Activated T-helper 17 cell treated with anti-CD3 and anti-CD28 coated beads, Interleukin-2, amount 50 U/mL, for 72 hours (primary cell): ENCODE measurements around the gene CRISP2. TPM values are rescaled to one million over a fixed set of nuclear protein-coding genes. Genes with fewer than 3 reads are reported as not detected.
"Not testable (repeated sequence)": the region's sequence is repeated elsewhere in the genome, so short reads cannot be mapped to it uniquely, and the experiment has no call there.

Experiments used
- ATAC-seq: fragments of 150-1000 bp; cut with Tn5 transposase; replicated peaks from 2 replicates; pipeline ENCODE4 v1.10.0; 2021; ENCODE audit warnings: mild to moderate bottlenecking, moderate library complexity
- H3K27ac Mint-ChIP-seq: one replicate; pipeline ENCODE4 v1.8.0; 2022; ENCODE audit warnings: mixed read lengths
- H3K27me3 Mint-ChIP-seq: one replicate; pipeline ENCODE4 v1.8.0; 2022; ENCODE audit warnings: mixed read lengths
- H3K36me3 Mint-ChIP-seq: one replicate; pipeline ENCODE4 v1.8.0; 2022; ENCODE audit warnings: low read depth, mild to moderate bottlenecking, mixed read lengths
- H3K4me1 Mint-ChIP-seq: one replicate; pipeline ENCODE4 v1.8.0; 2022; ENCODE audit warnings: mixed read lengths
- H3K4me3 Mint-ChIP-seq: one replicate; pipeline ENCODE4 v1.8.0; 2022; ENCODE audit warnings: mild to moderate bottlenecking, mixed read lengths
- H3K9me3 Mint-ChIP-seq: one replicate; pipeline ENCODE4 v1.8.0; 2022; ENCODE audit warnings: mixed read lengths
- total RNA-seq, 2 donors: library from RNA; stranded (reverse); gene quantifications; one replicate each; pipeline ENCODE4 v1.2.3, GENCODE V29; 2022

The CRISP2 gene
- total RNA-seq, 2 donors from 2014 or later = not detected

- Mint-ChIP-seq H3K36me3 (no peaks in the 10 kb centered on the region), H3K9me3 (peaks cover 13% of the 10 kb centered on the region), H3K4me3 (no peak overlapping the region), H3K27ac (no peak overlapping the region), H3K4me1 (no peaks in the 10 kb centered on the region), H3K27me3 (no peaks in the 10 kb centered on the region)
- no peak for ATAC-seq
These were observed 45.2 kb downstream of the CRISP2 start for GRCh38 chr6:49668083-49668511.

- peaks cover 13% of the 10 kb centered on the region for H3K9me3 Mint-ChIP-seq
These were observed 46.2 kb downstream of the CRISP2 start for GRCh38 chr6:49666930-49667757.

DNA sequence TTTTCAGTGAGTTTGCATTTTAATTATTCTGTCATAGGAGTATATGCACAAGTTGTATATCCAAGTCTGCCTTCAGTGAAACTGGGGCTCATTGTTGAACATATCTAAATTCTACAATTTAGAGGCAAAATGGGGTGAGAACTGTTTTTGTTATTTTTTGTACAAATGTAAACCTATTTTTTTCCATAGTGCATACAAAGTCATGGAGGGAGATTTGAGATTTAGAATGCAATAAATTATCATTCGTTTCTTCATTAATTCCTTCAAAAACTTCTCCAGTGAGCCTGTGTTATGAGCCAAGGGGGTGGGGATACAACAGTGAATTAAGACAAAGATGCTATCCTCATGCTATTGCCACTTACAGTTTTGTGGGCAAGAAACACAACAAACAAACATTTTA is 46.9 kb downstream of the CRISP2 start:
- Mint-ChIP-seq H3K9me3 (peaks cover 9% of the 10 kb centered on the region), H3K36me3 (no peaks in the 10 kb centered on the region), H3K4me3 (no peak overlapping the region), H3K27ac (no peak overlapping the region), H3K4me1 (no peaks in the 10 kb centered on the region), H3K27me3 (no peaks in the 10 kb centered on the region)
- ATAC-seq = no peak

More at GRCh38 chr6:49666930-49667757, 46.2 kb downstream of the CRISP2 start:
- ATAC-seq = no peak
- H3K27ac Mint-ChIP-seq = no peak overlapping the region
- H3K27me3 Mint-ChIP-seq = no peaks in the 10 kb centered on the region
- H3K4me3 Mint-ChIP-seq = no peak overlapping the region
- H3K4me1 Mint-ChIP-seq = no peaks in the 10 kb centered on the region
- no peaks in the 10 kb centered on the region for H3K36me3 Mint-ChIP-seq

- no peak overlapping the region for H3K4me3 Mint-ChIP-seq
- H3K36me3 Mint-ChIP-seq = no peaks in the 10 kb centered on the region
- ATAC-seq = no peak
- no peak overlapping the region for H3K27ac Mint-ChIP-seq
- H3K9me3 Mint-ChIP-seq = peaks cover 2% of the 10 kb centered on the region
- no peaks in the 10 kb centered on the region for H3K4me1 Mint-ChIP-seq
- H3K27me3 Mint-ChIP-seq = no peaks in the 10 kb centered on the region
These were observed 48.5 kb downstream of the CRISP2 start for GRCh38 chr6:49664817-49665216.

GRCh38 chr6:49664054-49664453 is 49.3 kb downstream of the CRISP2 start:
- H3K36me3 Mint-ChIP-seq, H3K4me1 Mint-ChIP-seq, ATAC-seq, H3K27me3 Mint-ChIP-seq, H3K27ac Mint-ChIP-seq, H3K4me3 Mint-ChIP-seq, H3K9me3 Mint-ChIP-seq: not testable (repeated sequence)

- H3K4me3 Mint-ChIP-seq = no peak overlapping the region
- no peak for ATAC-seq
- H3K4me1 Mint-ChIP-seq = no peaks in the 10 kb centered on the region
- H3K27ac Mint-ChIP-seq = no peak overlapping the region
- no peaks in the 10 kb centered on the region for H3K36me3 Mint-ChIP-seq
- no peaks in the 10 kb centered on the region for H3K27me3 Mint-ChIP-seq
- H3K9me3 Mint-ChIP-seq = no peaks in the 10 kb centered on the region
These were observed 50.5 kb downstream of the CRISP2 start for GRCh38 chr6:49662892-49663261.

DNA sequence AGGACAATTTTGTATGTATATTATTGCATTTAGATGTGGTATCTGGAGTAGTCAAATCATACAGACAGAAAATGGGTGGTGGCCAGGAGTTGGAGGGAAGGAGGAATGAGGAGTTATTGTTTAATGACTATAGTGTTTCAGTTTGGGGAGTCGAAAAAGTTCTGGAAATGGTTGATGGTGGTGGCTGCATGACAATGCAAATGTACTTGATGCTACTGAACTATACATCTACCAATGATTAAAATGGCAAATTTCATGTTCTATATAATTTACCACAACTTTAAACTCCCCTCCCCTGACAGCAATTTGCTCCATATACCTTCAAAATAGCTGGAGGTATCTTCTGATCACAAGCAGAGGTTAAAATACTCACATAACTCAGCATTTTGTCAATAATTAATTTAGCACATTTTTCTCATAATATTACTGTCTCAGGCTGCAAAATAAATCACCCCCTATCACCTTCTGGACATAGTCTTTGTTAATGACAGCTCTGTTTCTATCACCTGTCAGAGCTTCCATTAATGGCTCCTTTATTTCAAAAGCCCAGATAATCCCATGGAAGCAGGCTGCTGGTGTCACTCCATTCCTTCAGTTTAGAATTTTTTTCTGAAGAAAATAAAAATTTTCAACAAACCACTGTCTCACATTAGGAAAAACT is 51.0 kb downstream of the CRISP2 start:
- Mint-ChIP-seq H3K4me3 (no peak overlapping the region), H3K27ac (no peak overlapping the region), H3K27me3 (no peaks in the 10 kb centered on the region), H3K4me1 (no peaks in the 10 kb centered on the region), H3K36me3 (no peaks in the 10 kb centered on the region), H3K9me3 (no peaks in the 10 kb centered on the region)
- ATAC-seq = no peak

- Mint-ChIP-seq H3K27ac (no peak overlapping the region), H3K27me3 (no peaks in the 10 kb centered on the region), H3K36me3 (no peaks in the 10 kb centered on the region), H3K9me3 (no peaks in the 10 kb centered on the region), H3K4me1 (no peaks in the 10 kb centered on the region), H3K4me3 (no peak overlapping the region)
- ATAC-seq = no peak
These were observed 59.4 kb downstream of the CRISP2 start for GRCh38 chr6:49653942-49654341.

DNA sequence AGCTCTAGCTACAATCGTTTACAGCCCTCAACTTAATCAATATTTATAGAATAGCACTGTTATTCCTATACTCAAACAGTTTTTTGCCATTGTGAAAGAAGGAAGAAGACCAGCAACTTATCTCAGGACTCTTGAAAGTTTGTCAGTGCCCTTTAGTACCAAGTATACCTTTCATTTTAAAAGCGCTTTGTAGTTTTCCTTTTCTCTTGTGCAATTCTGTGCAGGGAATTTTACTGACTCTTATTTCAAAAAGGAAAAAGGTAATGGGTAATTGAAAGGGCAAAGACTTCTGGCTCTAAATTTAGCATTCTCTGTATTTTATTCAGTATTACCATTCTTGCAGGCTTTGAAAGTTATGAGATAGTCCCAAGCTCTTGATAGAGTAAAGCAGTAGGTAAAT is 59.9 kb downstream of the CRISP2 start:
- H3K36me3 Mint-ChIP-seq = no peaks in the 10 kb centered on the region
- H3K4me3 Mint-ChIP-seq = no peak overlapping the region
- H3K4me1 Mint-ChIP-seq = no peaks in the 10 kb centered on the region
- H3K27me3 Mint-ChIP-seq = no peaks in the 10 kb centered on the region
- no peak overlapping the region for H3K27ac Mint-ChIP-seq
- no peaks in the 10 kb centered on the region for H3K9me3 Mint-ChIP-seq
- ATAC-seq = no peak

DNA sequence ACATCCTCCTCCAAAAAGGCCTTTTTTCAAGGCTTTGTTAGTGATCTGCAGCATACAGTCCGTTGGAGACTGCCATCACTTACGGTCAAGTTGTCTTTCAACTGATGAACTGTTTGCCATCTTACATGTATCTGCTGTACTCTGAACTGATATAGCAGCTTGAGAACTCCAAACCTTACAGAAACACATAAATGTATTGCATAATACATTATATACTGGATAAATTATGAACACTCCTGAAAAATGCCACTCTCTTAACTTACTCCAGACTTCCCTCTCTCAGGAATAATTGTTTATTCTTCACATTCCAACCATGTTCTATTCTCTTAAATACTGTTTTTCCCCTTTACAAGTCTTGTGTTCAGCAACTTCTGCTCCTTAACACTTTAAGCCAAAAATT is 62.1 kb downstream of the CRISP2 start:
- Mint-ChIP-seq H3K36me3 (no peaks in the 10 kb centered on the region), H3K27ac (no peak overlapping the region), H3K27me3 (no peaks in the 10 kb centered on the region), H3K9me3 (no peaks in the 10 kb centered on the region), H3K4me3 (no peak overlapping the region), H3K4me1 (no peaks in the 10 kb centered on the region)
- ATAC-seq = no peak

DNA sequence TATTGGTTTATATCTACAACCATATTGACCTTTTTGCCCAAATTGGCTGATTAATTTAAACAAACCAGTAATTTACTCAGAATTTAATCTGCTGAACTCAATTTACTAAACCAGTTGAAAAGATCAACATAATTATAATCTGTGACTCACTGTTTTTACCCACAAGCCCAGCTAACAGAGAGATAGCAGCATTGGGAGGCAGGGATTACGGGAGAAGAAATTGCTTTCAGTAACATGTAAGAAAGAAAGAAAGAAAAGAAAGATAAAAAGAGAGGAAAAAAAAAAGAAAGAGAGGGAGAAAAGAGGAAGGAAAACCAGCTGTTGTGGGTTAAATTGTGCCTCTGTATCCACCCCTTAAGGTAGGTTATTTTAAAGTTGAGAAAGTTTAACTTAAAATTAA is 63.4 kb downstream of the CRISP2 start:
- no peak for ATAC-seq
- H3K36me3 Mint-ChIP-seq = no peaks in the 10 kb centered on the region
- no peaks in the 10 kb centered on the region for H3K27me3 Mint-ChIP-seq
- H3K9me3 Mint-ChIP-seq = no peaks in the 10 kb centered on the region
- H3K4me1 Mint-ChIP-seq = no peaks in the 10 kb centered on the region
- H3K4me3 Mint-ChIP-seq = no peak overlapping the region
- no peak overlapping the region for H3K27ac Mint-ChIP-seq

GRCh38 chr6:49648036-49648435 is 65.3 kb downstream of the CRISP2 start:
- no peaks in the 10 kb centered on the region for H3K9me3 Mint-ChIP-seq
- no peaks in the 10 kb centered on the region for H3K27me3 Mint-ChIP-seq
- H3K36me3 Mint-ChIP-seq = no peaks in the 10 kb centered on the region
- no peak overlapping the region for H3K4me3 Mint-ChIP-seq
- no peaks in the 10 kb centered on the region for H3K4me1 Mint-ChIP-seq
- H3K27ac Mint-ChIP-seq = no peak overlapping the region
- ATAC-seq = no peak

GRCh38 chr6:49647476-49647875 is 65.9 kb downstream of the CRISP2 start:
- Mint-ChIP-seq H3K27me3 (no peaks in the 10 kb centered on the region), H3K4me3 (no peak overlapping the region), H3K9me3 (no peaks in the 10 kb centered on the region), H3K36me3 (no peaks in the 10 kb centered on the region), H3K4me1 (no peaks in the 10 kb centered on the region), H3K27ac (no peak overlapping the region)
- ATAC-seq = no peak

DNA sequence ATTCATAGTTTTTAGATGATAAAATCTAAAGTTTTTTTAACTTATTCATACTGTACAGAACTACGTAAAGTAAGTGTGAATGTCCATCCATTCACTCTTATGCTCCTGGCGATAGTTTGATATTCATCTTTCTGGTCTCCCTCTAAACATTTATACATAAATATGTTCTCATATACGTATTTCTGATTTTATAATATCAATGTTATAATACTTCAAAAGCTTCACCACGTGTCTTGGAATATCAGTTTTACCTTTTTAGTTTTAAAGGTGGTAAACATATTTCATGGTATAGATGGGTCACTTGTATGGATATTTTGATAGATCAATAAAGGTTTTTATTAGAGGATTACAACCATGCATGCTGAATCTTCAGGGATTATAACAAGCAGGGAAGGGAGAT is 66.4 kb downstream of the CRISP2 start:
- Mint-ChIP-seq H3K27me3 (no peaks in the 10 kb centered on the region), H3K36me3 (no peaks in the 10 kb centered on the region), H3K27ac (no peak overlapping the region), H3K4me3 (no peak overlapping the region), H3K4me1 (no peaks in the 10 kb centered on the region), H3K9me3 (no peaks in the 10 kb centered on the region)
- ATAC-seq = no peak

GRCh38 chr6:49646130-49646824 is 67.1 kb downstream of the CRISP2 start:
- Mint-ChIP-seq H3K36me3 (no peaks in the 10 kb centered on the region), H3K9me3 (no peaks in the 10 kb centered on the region), H3K27me3 (no peaks in the 10 kb centered on the region), H3K27ac (no peak overlapping the region), H3K4me1 (no peaks in the 10 kb centered on the region), H3K4me3 (no peak overlapping the region)
- ATAC-seq = no peak
